HG03103 (cell line): ENCODE results near the gene MUC3A.
"Not testable (repeated sequence)": the region's sequence is repeated elsewhere in the genome, so short reads cannot be mapped to it uniquely, and the experiment has no call there.

ENCODE experiments used
- ATAC-seq: cut with Tn5 transposase; IDR thresholded peaks from one replicate; pipeline ENCODE4 v1.9.1; 2021; ENCODE audit warnings: low read depth; ENCODE audit not compliant: unreplicated experiment

MUC3A gene

DNA sequence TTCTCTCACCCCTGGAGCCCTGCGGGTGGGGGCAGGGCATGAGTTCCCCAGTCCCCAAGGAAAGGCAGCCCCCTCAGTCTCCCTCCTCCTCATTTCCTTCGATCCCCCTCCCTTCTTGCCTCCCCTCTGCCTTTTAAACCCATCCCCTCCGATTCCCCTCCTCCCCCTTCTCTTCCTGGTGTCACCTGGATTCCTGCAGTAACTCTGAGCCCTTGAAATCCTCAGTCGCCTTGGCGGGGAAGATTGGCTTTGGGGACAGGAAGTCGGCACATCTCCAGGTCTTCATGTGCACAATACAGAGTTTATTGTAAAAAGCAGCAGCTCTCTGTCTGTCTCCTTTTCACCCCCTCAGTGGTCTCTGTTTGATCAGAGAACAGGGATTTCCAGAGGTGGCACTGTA is 18.7 kb downstream of the MUC3A start:
- no peak for ATAC-seq

DNA sequence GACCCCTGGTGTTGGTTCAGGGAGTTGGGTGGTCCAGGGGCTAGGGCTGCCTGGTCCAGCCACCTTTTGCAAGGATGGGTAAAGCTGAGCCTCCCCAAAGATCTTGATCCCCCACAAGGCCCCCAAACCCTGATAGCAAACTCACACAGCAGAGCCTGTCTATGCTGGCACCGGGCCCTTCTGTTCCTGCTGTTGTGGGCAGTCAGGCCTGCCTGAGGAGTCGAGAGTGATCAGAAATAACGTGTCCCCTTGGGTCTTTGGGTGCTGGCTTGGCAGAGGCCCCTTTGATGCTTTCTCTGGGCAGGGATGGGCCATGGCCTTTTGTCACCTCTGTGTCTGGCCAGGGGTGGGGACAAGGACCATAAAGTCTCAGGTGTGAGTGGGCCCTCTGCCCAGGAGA is 19.3 kb downstream of the MUC3A start:
- no peak for ATAC-seq

DNA sequence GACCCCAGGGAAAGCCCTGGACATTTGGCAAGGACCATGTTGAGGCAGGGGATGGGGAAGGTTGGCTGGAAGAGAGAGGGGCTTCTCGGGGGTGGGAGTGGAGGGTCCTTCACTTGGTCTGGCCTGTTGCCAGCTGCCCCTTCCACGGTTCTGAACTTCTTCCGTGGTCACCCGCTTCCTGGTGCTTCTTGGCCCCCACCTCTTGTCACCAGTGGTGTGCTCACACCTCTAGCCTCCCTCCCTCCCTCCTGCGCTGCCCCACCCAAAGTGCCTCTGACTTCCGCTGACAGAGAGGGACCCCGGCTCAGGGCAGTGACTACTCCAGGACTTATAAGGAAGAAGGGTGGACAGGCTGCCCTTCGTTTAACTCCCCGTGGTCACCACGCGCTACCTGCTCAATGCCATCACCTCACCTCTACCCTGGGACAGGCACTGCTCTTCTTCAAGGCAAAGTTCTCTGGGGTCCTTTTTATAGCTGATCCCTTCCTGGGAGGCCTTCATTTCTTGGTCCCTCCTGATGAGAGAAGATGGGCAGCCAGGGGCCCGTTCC is 19.8 kb downstream of the MUC3A start, which contains the start of gene MUC12:
Gene MUC12, plus strand, starts transcription at position 500 of the 550 bp plus-strand sequence. CDS start 58 bp downstream, outside the sequence.
- no peak for ATAC-seq

DNA sequence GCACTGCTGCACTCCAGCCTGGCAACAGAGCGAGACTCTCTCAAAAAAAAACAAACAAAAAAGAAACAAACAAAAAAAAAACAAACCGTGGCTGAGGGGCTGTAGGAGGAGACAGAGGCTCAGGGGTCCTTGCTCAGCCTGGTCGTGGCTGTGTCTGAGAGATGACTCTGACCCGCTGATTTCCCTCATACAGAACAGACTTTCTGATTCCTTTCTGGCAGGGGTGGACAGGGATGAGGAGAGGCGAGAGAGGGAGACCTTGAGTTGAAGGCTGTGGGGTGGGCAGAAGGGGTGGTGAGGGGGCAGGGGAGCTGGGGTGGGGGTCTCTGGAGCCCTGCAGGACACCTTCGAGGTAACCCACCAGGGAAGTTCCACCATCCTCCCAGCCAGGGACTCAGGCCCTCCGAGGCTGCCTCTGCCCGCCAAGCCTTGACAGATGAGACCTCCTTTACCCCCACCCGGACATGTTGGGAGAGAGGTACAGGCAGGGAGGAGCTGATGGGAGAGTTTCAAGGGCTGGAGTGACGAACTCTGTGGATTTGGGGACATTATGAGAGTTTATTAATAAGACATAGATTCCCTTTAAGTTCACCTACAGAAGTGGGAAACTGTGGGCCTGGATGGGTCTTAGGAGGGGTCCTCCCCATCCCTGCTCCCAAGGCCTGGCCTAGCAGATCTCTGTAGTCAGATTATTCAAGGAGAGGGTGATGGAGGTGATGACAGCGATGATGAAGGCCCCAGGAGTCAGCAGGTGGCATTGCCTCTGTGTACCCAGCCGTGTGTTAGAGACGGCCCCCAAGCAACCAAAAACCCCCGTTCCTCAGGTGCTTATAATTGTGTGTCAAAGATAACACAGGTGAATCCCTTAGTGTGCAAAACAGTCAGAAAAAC is 22.0 kb downstream of the MUC3A start:
- no peak for ATAC-seq

DNA sequence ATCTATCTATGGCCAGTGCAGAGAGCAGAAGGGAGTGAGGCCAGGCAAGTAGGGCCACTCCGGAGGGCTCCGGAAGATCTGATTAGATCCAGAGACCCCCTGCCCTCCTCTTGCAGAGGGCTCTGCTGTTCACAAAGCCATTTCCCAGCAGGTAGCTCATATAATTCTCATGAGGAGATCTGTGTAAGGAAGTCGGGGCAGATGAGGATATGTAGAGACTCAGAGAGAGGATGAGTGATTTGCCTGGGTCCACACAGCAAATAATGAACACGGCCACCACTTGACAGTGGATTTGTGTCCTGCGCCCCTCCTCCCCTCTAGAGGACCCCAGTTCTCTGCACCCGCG is 22.6 kb downstream of the MUC3A start:
- no peak for ATAC-seq

DNA sequence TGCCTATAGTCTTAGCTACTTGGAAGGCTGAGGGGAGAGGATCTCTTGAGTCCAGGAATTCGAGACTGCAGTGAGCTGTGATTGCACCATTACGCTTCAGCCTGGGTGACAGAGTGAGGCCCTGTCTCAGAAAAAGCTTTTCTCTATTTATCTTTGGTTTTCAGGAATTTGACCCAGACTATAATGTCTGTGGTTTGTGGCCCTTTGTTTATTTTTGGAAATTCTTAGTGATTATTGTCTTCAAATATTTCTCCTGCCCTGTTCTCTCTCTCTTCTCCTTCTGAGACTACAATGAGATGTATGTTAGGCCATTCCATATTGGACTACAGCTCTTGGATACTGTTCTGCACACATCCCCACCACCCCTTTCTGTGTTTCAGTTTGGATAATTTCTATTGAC is 24.7 kb downstream of the MUC3A start:
- ATAC-seq: no peak

DNA sequence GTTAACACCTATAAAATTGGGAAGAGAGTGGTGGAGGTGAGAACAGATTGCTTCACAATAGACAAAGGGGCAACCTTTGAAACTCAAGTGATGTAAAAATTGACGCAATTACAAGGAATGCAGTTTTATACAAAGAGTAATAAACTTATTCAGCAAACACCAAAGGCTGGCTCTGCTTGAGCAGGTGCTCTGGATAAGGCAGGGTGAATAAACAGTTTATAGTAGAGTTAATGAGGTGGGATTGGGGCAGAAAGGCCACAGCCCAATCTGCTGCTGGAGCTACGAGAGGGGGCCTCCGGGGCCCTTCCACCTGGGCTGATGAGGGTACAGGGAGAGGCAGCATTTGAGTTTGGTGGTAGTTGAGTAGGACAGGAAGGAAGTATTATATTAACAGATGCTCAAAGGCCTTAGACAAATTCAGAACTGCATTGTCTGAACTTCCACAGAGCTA is 26.1 kb downstream of the MUC3A start:
- ATAC-seq: no peak

DNA sequence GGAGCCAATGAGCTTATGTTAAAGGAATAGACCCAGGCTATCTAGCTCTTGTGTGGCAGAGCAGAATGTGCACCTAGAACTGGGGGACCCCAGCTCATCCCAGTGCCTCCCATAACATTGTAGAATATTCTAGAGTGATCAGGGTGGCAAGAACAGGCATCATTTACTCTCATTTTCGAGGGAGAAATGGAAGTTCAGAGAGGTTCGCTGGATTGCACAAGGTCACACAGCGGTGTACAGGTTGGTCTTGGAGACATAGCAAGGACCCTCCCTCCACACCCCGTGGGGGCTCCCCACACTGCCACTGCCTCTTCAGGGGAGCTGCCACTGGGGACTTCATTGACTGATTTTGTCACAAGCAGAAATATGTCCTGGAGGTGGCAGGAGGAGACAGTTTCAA is 29.0 kb downstream of the MUC3A start:
- no peak for ATAC-seq

DNA sequence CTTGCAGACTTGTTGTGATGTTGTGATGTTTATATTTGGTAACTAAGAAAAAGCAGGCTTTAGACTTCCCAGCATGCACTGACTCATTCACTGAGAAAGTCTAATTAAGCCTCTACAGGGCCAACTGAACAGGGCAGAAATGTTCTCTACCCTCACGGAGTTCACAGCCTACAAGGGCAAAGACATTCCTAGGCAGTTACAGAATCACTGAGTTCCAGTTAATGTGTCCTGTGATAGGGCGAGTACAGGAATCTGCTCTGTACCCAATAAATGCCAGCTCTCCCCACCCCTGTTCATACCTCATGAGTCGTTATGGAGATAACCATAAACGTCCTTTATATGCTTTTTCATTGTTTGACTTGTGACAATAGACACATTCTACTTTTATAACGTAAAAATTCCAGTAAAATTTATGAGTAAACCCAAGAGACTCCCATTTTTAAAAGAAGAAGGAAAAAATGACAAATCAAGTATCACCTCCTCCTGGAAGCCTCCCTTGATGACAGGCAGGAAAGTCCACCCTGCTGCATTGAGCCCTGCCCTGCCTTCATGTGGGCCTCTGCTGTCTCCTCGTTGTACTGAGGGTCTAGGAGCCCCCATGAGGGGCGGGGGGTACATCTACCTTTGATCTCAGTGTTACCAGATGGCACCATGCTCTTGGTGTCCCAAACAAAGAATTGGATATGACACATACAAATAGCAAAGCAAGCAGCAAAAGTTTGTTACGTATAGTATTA is 34.3 kb downstream of the MUC3A start:
- ATAC-seq: no peak

DNA sequence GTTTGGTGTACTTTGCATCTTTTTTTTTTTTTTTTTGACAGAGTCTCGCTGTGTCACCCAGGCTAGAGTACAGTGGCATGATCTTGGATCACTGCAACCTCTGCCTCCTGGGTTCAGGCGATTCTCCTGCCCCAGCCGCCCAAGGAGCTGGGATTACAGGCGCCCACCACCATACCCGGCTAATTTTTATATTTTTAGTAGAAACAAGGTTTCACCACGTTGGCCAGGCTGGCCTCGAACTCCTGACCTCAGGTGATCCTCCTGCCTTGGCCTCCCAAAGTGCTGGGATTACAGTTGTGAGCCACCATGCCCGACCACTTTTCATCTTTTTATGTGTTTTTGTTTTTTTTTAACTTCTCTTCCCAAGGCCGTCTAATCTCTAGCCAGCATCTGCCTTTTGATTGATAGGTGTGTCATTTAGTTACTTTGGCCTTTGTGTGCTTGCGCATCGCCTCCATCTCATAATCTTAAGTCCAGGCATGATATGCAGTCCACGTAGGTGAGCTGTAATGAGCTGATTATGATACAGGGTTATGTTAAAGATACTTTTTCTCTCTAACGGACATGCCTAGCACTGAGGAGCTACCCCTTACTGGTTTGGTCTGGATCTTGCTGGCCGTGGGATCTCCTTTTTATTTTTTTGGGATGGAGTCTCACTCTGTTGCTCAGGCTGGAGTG is 35.0 kb downstream of the MUC3A start:
- ATAC-seq: not testable (repeated sequence)

DNA sequence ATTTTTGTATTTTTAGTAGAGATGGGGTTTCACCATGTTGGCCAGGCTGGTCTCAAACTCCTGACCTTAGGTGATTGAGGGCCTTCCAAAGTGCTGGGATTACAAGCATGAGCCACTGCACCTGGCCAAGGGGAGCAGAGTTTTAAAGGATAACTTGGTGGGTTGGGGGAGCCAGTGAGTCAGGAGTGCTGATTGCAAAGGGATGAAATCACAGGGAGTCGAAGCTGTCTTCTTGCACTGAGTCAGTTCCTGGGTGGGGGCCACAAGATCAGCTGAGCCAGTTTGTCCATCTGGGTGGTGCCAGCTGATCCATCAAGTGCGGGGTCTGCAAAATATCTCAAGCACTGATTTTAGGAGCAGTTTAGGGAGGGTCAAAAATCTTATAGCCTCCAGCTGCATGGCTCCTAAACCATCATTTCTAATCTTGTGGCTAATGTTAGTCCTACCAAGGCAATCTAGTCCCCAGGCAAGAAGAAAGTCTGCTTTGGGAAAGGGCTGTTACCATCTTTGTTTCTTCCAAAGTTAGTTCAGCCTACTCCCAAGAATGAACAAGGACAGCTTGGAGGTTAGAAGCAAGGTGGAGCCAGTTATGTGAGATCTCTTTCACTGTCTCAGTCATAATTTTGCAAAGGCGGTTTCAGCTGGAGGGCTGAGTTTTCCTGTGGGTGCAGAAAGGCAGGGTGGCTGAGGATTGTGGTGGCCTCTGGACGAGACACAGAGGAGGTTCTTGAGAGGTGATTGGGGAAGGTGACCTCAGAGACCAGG is 35.9 kb downstream of the MUC3A start:
- ATAC-seq: not testable (repeated sequence)

DNA sequence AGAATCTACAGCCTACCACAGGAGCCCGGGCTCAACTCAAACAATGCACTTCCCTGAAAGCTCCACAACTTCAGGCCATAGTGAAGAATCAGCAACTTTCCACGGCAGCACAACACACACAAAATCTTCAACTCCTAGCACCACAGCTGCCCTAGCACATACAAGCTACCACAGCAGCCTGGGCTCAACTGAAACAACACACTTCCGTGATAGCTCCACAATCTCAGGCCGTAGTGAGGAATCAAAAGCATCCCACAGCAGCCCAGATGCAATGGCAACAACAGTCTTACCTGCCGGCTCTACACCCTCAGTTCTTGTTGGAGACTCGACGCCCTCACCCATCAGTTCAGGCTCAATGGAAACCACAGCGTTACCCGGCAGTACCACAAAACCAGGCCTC is 42.3 kb downstream of the MUC3A start:
- ATAC-seq: no peak

DNA sequence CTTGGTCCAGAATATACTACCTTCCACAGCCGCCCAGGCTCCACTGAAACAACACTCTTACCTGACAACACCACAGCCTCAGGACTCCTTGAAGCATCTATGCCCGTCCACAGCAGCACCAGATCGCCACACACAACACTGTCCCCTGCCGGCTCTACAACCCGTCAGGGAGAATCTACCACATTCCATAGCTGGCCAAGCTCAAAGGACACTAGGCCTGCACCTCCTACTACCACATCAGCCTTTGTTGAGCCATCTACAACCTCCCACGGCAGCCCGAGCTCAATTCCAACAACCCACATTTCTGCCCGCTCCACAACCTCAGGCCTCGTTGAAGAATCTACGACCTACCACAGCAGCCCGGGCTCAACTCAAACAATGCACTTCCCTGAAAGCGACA is 42.9 kb downstream of the MUC3A start:
- not testable (repeated sequence) for ATAC-seq

DNA sequence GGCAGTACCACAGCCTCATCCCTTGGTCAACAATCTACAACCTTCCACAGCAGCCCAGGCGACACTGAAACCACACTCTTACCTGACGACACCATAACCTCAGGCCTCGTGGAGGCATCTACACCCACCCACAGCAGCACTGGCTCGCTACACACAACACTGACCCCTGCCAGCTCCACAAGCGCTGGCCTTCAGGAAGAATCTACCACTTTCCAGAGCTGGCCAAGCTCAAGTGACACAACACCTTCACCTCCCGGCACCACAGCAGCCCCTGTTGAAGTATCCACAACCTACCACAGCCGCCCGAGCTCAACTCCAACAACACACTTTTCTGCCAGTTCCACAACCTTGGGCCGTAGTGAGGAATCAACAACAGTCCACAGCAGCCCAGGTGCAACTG is 45.3 kb downstream of the MUC3A start:
- ATAC-seq: not testable (repeated sequence)

DNA sequence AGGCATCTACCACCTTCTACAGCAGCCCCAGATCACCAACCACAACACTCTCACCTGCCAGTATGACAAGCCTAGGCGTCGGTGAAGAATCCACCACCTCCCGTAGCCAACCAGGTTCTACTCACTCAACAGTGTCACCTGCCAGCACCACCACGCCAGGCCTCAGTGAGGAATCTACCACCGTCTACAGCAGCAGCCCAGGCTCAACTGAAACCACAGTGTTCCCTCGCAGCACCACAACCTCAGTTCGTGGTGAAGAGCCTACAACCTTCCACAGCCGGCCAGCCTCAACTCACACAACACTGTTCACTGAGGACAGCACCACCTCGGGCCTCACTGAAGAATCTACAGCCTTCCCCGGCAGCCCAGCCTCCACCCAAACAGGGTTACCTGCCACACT is 49.2 kb downstream of the MUC3A start:
- not testable (repeated sequence) for ATAC-seq

DNA sequence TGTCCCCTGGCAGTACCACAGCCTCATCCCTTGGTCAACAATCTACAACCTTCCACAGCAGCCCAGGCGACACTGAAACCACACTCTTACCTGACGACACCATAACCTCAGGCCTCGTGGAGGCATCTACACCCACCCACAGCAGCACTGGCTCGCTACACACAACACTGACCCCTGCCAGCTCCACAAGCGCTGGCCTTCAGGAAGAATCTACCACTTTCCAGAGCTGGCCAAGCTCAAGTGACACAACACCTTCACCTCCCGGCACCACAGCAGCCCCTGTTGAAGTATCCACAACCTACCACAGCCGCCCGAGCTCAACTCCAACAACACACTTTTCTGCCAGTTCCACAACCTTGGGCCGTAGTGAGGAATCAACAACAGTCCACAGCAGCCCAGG is 50.0 kb downstream of the MUC3A start:
- not testable (repeated sequence) for ATAC-seq

DNA sequence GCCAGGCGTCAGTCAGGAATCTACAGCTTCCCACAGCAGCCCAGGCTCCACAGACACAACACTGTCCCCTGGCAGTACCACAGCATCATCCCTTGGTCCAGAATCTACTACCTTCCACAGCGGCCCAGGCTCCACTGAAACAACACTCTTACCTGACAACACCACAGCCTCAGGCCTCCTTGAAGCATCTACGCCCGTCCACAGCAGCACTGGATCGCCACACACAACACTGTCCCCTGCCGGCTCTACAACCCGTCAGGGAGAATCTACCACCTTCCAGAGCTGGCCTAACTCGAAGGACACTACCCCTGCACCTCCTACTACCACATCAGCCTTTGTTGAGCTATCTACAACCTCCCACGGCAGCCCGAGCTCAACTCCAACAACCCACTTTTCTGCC is 50.7 kb downstream of the MUC3A start:
- not testable (repeated sequence) for ATAC-seq

DNA sequence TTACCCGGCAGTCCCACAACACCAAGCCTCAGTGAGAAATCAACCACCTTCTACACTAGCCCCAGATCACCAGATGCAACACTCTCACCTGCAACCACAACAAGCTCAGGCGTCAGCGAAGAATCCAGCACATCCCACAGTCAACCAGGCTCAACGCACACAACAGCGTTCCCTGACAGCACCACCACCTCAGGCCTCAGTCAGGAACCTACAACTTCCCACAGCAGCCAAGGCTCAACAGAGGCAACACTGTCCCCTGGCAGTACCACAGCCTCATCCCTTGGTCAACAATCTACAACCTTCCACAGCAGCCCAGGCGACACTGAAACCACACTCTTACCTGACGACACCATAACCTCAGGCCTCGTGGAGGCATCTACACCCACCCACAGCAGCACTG is 53.0 kb downstream of the MUC3A start:
- ATAC-seq: not testable (repeated sequence)

DNA sequence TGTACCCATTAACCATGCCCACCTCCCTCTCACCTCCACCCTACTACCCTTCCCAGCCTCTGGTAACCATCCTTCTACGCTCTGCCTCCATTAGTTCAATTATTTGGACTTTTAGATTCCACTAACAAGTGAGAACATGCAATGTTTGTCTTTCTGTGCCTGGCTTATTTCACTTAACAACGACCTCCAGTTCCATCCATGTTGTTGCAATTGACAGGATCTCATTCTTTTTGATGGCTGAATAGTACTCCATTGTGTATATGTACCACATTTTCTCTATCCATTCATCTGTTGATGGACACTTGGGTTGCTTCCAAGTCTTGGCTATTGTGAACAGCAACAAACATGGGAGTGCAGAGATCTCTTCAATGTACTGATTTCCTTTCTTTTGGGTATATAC is 58.0 kb downstream of the MUC3A start:
- not testable (repeated sequence) for ATAC-seq

DNA sequence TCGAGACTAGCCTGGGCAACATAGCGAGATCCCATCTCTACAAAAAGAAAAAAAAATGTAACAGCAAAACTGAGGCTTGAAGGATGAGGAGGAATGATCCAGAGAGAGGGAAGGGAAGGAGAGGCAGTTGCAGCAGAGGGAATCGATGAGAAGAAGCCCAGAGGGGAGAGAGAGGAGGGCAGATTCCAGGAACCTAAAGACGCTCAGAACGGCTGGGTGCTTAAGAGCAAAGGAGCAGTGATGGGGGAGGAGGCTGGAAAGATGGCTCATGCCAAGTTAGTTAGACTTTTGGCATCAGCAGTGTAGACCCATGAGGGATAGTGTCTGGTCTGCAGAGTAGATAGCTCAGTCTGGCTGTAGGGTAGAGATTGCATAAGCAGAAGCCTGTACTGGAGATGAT is 60.3 kb downstream of the MUC3A start:
- ATAC-seq: no peak
